Ishikawa (cell line): ENCODE measurements around the gene C19orf47.

Experiments used
- CEBPB ChIP-seq: IDR thresholded peaks from 2 replicates; pipeline ENCODE4 v1.6.1; 2012
- CREB1 ChIP-seq: IDR thresholded peaks from 2 replicates; pipeline ENCODE4 v1.6.1; 2012; ENCODE audit warnings: low read depth
- EGR1 ChIP-seq: IDR thresholded peaks from 2 replicates; pipeline ENCODE4 v1.6.1; 2012
- EP300 ChIP-seq: IDR thresholded peaks from 2 replicates; pipeline ENCODE4 v1.6.1; 2012; ENCODE audit warnings: borderline replicate concordance
- FOXM1 ChIP-seq: IDR thresholded peaks from 2 replicates; pipeline ENCODE4 v1.6.1; 2012; ENCODE audit warnings: low read depth, borderline replicate concordance
- MAX ChIP-seq: IDR thresholded peaks from 2 replicates; pipeline ENCODE4 v1.6.1; 2012
- NFIC ChIP-seq: IDR thresholded peaks from 2 replicates; pipeline ENCODE4 v1.6.1; 2012
- RAD21 ChIP-seq: IDR thresholded peaks from 2 replicates; pipeline ENCODE4 v1.6.1; 2012; ENCODE audit warnings: low read depth
- REST ChIP-seq: IDR thresholded peaks from 2 replicates; pipeline ENCODE4 v1.6.1; 2012; ENCODE audit warnings: low read depth, mild to moderate bottlenecking
- TAF1 ChIP-seq: IDR thresholded peaks from 2 replicates; pipeline ENCODE4 v1.6.1; 2012; ENCODE audit warnings: low read depth, mild to moderate bottlenecking
- TCF12 ChIP-seq: IDR thresholded peaks from 2 replicates; pipeline ENCODE4 v1.6.1; 2012; ENCODE audit warnings: low read depth
- TEAD4 ChIP-seq: IDR thresholded peaks from 2 replicates; pipeline ENCODE4 v1.6.1; 2012
- USF1 ChIP-seq: IDR thresholded peaks from 2 replicates; pipeline ENCODE4 v1.6.1; 2012
- YY1 ChIP-seq: IDR thresholded peaks from 2 replicates; pipeline ENCODE4 v1.6.1; 2012; ENCODE audit warnings: low read depth
- ZBTB7A ChIP-seq: IDR thresholded peaks from 2 replicates; pipeline ENCODE4 v1.6.1; 2012; ENCODE audit warnings: low read depth

The C19orf47 gene

DNA sequence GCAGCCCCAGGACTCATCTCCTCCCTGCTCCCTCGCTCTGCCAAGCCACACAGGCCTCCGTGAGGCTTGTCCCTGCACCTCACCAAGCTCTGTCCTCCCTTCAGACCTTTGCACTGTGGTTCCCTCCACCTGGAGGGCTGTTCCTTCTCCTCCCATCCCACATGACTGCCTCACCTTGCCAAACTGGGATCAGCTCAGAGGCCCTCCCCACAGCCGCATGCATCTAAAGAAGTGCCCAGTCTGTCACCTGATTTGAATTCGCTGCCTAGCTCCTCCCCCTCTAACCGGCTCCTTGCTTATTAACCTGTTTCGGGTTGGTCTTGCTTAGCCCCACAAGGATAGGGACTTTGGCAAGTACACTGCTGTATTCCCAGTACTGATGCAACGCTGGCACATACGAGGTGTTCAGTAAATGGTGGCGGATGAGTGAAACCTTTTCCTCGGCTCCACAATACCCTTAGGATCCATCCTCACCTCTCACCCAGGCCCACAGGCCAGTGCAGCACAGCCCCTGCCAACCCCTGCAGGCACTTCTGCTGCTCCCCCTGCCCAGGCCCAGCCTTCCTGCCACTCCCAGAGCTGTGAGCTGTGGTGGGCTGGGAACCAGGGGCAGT is 67.5 kb downstream of the C19orf47 start:
- TF ChIP-seq EGR1 (no peak), USF1 (peak; percentile 12; the same call in 1 of the 2 replicates), RAD21 (no peak), FOXM1 (no peak)

DNA sequence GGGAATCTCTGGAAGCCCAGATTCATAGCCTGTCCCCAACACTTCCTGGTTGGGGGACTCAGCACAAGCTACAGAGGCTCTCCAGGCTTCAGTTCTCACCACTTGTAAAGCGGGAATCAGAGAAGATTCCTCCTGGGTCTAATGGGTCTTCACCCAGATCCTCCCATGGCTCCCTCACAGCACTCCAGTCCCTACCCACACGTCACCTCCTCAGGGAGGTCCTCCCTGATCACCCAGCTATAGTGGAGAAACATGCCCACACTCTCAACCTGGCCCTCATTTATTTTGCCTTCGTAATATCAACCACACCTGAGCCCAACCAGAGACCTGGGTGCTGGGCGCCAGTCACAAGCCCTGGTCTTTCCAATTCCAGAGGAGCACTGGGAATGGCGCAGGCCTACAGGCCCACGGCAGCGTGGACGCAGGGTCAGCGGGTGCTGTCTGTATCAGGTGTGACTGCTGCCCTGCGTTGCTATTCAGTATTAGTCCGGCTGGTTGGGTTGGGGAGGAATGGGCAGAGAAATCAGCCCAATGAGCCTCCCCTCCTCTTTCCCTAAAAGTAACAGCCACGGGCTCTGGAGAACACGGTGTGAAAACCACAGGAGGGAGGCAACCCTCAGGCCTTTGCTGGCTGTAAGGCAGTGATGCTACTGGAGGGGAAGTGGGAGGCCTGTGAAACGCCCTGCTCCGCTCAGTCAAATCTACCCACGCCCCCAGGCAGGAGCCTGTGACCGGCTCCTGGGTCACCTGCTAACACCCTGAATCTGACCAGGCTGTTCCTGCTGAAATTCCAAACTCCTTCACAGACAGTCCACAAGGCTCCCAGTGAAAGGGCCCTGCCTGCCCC is 68.2 kb downstream of the C19orf47 start:
- TF ChIP-seq EGR1 (no peak), EP300 (no peak), TEAD4 (no peak), NFIC (no peak), MAX (no peak), CREB1 (no peak), FOXM1 (no peak), YY1 (no peak), USF1 (no peak), TCF12 (no peak), RAD21 (no peak), REST (no peak), ZBTB7A (no peak), CEBPB (no peak), TAF1 (no peak)

DNA sequence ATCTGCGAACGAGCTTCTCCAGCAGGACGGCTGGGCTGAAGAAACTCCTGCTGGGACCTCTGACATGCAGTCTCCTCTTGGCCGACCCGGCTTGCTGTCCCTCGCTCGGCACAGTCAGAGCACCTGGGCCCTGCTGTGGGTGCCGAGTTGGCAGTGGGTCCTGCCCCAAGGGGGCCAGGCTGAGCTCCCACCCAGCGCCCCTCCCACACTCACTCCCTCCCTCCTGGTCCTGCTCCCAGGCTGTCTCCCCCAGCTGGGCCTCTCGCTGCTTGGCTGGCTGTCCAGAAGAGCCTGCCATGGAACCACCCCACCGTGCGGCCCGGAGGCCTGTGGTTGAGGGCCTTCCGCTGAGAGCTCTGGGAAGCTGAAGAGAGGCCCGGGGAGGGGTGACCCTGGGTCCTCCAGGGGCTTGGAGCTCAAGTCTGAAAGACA is 69.1 kb downstream of the C19orf47 start:
- TF ChIP-seq TAF1 (no peak), RAD21 (no peak), EP300 (no peak), CEBPB (no peak), MAX (no peak), TEAD4 (no peak), EGR1 (no peak), TCF12 (no peak), NFIC (no peak), FOXM1 (no peak), YY1 (no peak), REST (no peak), USF1 (no peak), CREB1 (no peak), ZBTB7A (no peak)

GRCh38 chr19:40278361-40279035 is 69.7 kb downstream of the C19orf47 start:
- TF ChIP-seq EP300 (no peak), CREB1 (no peak), CEBPB (no peak), ZBTB7A (no peak), MAX (no peak)
